ENCODE data around the gene DFFB.

Gene DFFB

GRCh38 chr1:3904843-3905185, 47.5 kb downstream of the DFFB start:
- no peak for TF ChIP-seq CTCF (IDR thresholded peaks at IDR 0.05; ENCODE audit: low read depth, low read length)
- H3K4me3 ChIP-seq (ENCODE audit: low read depth, low read length): no peak overlapping the region

GRCh38 chr1:3905266-3905952, 48.1 kb downstream of the DFFB start:
- no peak overlapping the region for H3K4me3 ChIP-seq (ENCODE audit: low read depth, low read length)
- TF ChIP-seq CTCF (IDR thresholded peaks at IDR 0.05; ENCODE audit: low read depth, low read length): no peak

GRCh38 chr1:3905953-3906671, 48.8 kb downstream of the DFFB start:
- H3K4me3 ChIP-seq (ENCODE audit: low read depth, low read length): no peak overlapping the region
- no peak for TF ChIP-seq CTCF (IDR thresholded peaks at IDR 0.05; ENCODE audit: low read depth, low read length)

- no peak for TF ChIP-seq CTCF (IDR thresholded peaks at IDR 0.05; ENCODE audit: low read depth, low read length)
Observed at GRCh38 chr1:3906672-3907020, 49.4 kb downstream of the DFFB start.

GRCh38 chr1:3907031-3907534, 49.8 kb downstream of the DFFB start:
- no peak overlapping the region for H3K4me3 ChIP-seq (ENCODE audit: low read depth, low read length)
- TF ChIP-seq CTCF (IDR thresholded peaks at IDR 0.05; ENCODE audit: low read depth, low read length): no peak

More at GRCh38 chr1:3906672-3907020, 49.4 kb downstream of the DFFB start:
- H3K4me3 ChIP-seq (ENCODE audit: low read depth, low read length): no peak overlapping the region

- no peak for TF ChIP-seq CTCF (IDR thresholded peaks at IDR 0.05; ENCODE audit: low read depth, low read length)
- H3K4me3 ChIP-seq (ENCODE audit: low read depth, low read length): no peak overlapping the region
Observed at GRCh38 chr1:3907621-3908165, 50.4 kb downstream of the DFFB start.
